Activated T-cell treated with anti-CD3 and anti-CD28 coated beads, Interleukin-2, amount 50 U/mL, for 48 hours (primary cell): Measurements from ENCODE around the gene PTPRT.

Source experiments
- DNase-seq, 2 experiments: peaks; one replicate each; pipeline ENCODE4 v3.0.0-alpha.2; 2020

PTPRT gene

GRCh38 chr20:42441864-42442331 lies 747.8 kb downstream of the PTPRT start:
- no peak for DNase-seq

GRCh38 chr20:42441196-42441863 lies 748.4 kb downstream of the PTPRT start:
- DNase-seq: no peak

- no peak for DNase-seq
Observed at GRCh38 chr20:42435230-42435629, 754.5 kb downstream of the PTPRT start.

- no peak for DNase-seq
Observed at GRCh38 chr20:42432496-42433334, 757.0 kb downstream of the PTPRT start.

- DNase-seq: no peak
Observed at GRCh38 chr20:42430598-42430997, 759.1 kb downstream of the PTPRT start.

- no peak for DNase-seq
Observed at GRCh38 chr20:42429761-42430458, 759.8 kb downstream of the PTPRT start.

- no peak for DNase-seq
Observed at GRCh38 chr20:42419814-42420532, 769.7 kb downstream of the PTPRT start.

- no peak for DNase-seq
Observed at GRCh38 chr20:42406826-42407225, 782.9 kb downstream of the PTPRT start.

GRCh38 chr20:42402455-42402854 lies 787.3 kb downstream of the PTPRT start:
- no peak for DNase-seq

- DNase-seq: no peak
Observed at GRCh38 chr20:42401613-42402012, 788.1 kb downstream of the PTPRT start.

GRCh38 chr20:42399802-42400201 lies 789.9 kb downstream of the PTPRT start:
- no peak for DNase-seq

- DNase-seq: no peak
Observed at GRCh38 chr20:42392442-42392841, 797.3 kb downstream of the PTPRT start.

GRCh38 chr20:42391807-42392206 lies 797.9 kb downstream of the PTPRT start:
- no peak for DNase-seq

GRCh38 chr20:42380287-42380686 lies 809.4 kb downstream of the PTPRT start:
- no peak for DNase-seq

GRCh38 chr20:42379385-42379784 lies 810.3 kb downstream of the PTPRT start:
- no peak for DNase-seq

GRCh38 chr20:42378826-42379225 lies 810.9 kb downstream of the PTPRT start:
- no peak for DNase-seq

- no peak for DNase-seq
Observed at GRCh38 chr20:42376131-42376530, 813.6 kb downstream of the PTPRT start.

- DNase-seq: no peak
Observed at GRCh38 chr20:42373049-42373448, 816.7 kb downstream of the PTPRT start.

GRCh38 chr20:42370075-42370474 lies 819.6 kb downstream of the PTPRT start:
- no peak for DNase-seq

GRCh38 chr20:42368910-42369309 lies 820.8 kb downstream of the PTPRT start:
- DNase-seq: no peak

- no peak for DNase-seq
Observed at GRCh38 chr20:42366626-42367025, 823.1 kb downstream of the PTPRT start.

- no peak for DNase-seq
Observed at GRCh38 chr20:42364446-42364845, 825.3 kb downstream of the PTPRT start.

- no peak for DNase-seq
Observed at GRCh38 chr20:42361402-42361970, 828.2 kb downstream of the PTPRT start.
